ENCODE measurements around the gene NAT16.
"Not testable (repeated sequence)": the region's sequence is repeated elsewhere in the genome, so short reads cannot be mapped to it uniquely, and the experiment has no call there.

Gene NAT16

DNA sequence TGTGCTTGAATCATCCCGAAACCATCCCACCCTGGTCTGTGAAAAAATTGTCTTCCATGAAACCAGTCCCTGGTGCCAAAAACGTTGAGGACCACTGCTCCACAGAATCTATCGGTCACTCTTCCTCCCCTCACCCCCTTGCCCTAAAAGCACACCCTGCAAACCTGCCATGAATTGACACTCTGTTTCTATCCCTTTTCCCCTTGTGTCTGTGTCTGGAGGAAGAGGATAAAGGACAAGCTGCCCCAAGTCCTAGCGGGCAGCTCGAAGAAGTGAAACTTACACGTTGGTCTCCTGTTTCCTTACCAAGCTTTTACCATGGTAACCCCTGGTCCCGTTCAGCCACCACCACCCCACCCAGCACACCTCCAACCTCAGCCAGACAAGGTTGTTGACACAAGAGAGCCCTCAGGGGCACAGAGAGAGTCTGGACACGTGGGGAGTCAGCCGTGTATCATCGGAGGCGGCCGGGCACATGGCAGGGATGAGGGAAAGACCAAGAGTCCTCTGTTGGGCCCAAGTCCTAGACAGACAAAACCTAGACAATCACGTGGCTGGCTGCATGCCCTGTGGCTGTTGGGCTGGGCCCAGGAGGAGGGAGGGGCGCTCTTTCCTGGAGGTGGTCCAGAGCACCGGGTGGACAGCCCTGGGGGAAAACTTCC lies 54.0 kb downstream of the NAT16 start:
- DNase-seq (ENCODE audit: low read depth): peak; percentile 84

DNA sequence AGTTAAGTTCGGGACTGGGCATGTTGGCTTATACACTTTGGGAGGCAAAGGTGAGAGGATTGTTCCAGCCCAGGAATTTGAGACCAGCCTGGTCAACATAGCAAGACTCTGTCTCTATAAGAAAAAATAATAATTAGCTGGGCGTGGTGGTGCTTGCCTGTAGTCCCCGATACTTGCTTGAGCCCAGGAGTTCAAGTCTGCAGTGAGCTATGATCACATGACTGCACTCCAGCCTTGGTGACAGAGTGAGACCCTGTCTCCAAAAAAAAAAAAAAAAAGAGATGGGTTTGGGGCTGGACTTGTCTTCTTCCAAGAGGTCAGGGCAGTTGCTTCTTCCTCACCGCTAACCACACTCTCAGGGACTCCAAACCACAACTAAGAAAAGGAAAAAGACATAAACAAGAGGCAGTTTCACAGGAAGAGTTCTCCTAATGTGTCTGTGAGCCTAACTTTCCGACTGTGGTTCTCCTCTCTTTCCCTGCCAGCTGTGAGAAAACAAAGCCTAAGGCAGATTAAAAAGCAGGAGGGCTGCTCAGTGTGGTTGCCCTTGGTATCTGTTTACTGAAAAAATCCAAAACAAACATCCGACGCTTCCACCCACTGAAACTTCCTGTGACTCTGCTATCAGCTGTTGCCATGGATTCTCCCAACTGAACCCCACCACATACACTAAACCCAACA lies 55.6 kb downstream of the NAT16 start:
- DNase-seq (ENCODE audit: low read depth): peak; percentile 95

- DNase-seq (ENCODE audit: low read depth): no peak
Measured at GRCh38 chr7:101123703-101124068, 56.4 kb downstream of the NAT16 start.

GRCh38 chr7:101122933-101123702 lies 57.0 kb downstream of the NAT16 start:
- no peak for DNase-seq (ENCODE audit: low read depth)

DNA sequence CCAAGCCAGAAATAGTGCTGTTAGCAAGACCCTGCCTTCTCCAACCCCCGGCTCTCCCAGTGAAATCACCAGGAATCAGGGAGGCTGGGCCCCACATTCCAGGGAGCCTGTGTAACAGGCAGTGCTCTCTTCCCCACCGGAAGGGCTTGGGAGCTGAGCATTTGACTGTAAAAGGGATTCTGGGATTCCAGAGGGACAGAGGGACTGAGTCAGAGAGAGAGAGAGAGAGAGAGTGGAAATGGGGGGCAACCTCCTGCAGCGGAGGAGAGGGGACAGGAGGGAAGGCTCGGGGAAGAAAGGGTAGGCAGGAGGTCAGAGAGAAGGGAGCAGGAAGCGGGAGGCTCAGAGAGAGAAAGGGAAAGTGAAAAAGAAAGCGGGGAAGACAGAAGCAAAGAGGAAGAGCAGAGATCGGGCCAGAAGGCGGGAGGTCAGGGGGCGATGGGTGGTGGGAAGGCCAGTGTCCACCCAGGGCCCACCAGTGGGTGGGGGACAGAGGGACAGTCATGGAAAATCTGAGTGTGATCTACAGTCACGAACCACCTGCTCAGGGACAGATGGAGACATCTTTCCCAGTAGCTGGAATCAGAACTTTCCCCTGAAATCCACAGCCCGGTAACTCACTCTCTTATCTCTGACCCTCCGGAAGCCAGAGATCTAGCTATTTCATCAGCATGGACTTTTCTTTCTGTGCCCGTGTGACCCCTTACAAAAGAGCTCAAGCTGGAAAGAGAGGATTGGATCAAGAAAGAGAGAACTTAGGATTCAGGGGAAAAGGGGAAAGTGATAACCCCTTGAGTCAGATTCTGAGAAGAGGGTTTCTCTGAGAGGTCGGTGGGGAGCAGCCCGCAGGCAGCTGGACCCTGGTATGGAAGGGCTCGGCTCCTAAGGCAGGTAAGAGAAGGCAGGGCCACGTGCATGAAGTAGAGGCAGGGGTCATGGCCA lies 57.8 kb downstream of the NAT16 start:
- DNase-seq (ENCODE audit: low read depth): peak; percentile 99

DNA sequence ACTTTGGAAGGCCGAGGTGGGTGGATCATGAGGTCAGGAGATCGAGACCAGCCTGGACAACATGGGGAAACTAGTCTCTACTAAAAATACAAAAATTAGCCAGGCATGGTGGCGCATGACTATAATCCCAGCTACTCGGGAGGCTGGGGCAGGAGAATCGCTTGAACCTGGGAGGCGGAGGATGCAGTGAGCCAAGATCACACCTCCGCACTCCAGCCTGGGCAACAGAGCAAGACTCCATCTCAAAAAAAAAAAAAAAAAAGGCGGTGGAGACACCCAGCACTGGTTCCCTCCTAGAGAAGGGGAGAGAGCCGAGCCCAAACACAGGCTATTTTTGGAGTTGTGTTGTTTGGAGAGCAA lies 58.5 kb downstream of the NAT16 start:
- not testable (repeated sequence) for DNase-seq (ENCODE audit: low read depth)
